Astrocyte (in vitro differentiated cells and primary cell): ENCODE results near the gene MLN. TPM values are rescaled to one million over a fixed set of nuclear protein-coding genes. Genes with fewer than 3 reads are reported as not detected.

Experiments
- DNase-seq: peaks from one replicate; pipeline ENCODE4 v3.0.0-alpha.2; 2010; ENCODE audit warnings: low read depth
- FAIRE-seq: peaks from 2 replicates; lab custom pipeline; 2011; peaks lifted over from hg19 to GRCh38; lab: Jason Lieb, UNC
- H2AFZ ChIP-seq: 2 replicates; pipeline ENCODE4 v1.6.0; 2012; ENCODE audit warnings: low read depth, low read length, inconsistent platforms
- H3K27ac ChIP-seq: 2 replicates; pipeline ENCODE4 v1.5.1; 2011; ENCODE audit warnings: low read depth, low read length, inconsistent platforms
- H3K27me3 ChIP-seq: 2 replicates; pipeline ENCODE4 v1.6.0; 2011; ENCODE audit warnings: low read length, inconsistent platforms; ENCODE audit not compliant: insufficient read depth
- H3K36me3 ChIP-seq: 2 replicates; pipeline ENCODE4 v1.5.1; 2011; ENCODE audit warnings: low read length, inconsistent platforms; ENCODE audit not compliant: insufficient read depth
- H3K4me1 ChIP-seq: 2 replicates; pipeline ENCODE4 v1.5.1; 2011; ENCODE audit warnings: low read length, inconsistent platforms; ENCODE audit not compliant: insufficient read depth
- H3K4me2 ChIP-seq: 2 replicates; pipeline ENCODE4 v1.6.0; 2012; ENCODE audit warnings: low read length, inconsistent platforms
- H3K4me3 ChIP-seq: 2 replicates; pipeline ENCODE4 v1.5.1; 2011; ENCODE audit warnings: low read depth, mild to moderate bottlenecking, low read length, inconsistent platforms; ENCODE audit not compliant: insufficient read depth
- H3K79me2 ChIP-seq: 2 replicates; pipeline ENCODE4 v1.6.0; 2012; ENCODE audit warnings: mild to moderate bottlenecking, low read length, inconsistent platforms; ENCODE audit not compliant: insufficient read depth
- H3K9ac ChIP-seq: 2 replicates; pipeline ENCODE4 v1.6.0; 2012; ENCODE audit warnings: mild to moderate bottlenecking, low read length, inconsistent platforms
- H3K9me3 ChIP-seq: 2 replicates; pipeline ENCODE4 v1.5.1; 2012; ENCODE audit warnings: low read depth, mild to moderate bottlenecking, low read length, inconsistent platforms; ENCODE audit not compliant: insufficient read depth
- H4K20me1 ChIP-seq: 2 replicates; pipeline ENCODE4 v1.6.0; 2012; ENCODE audit warnings: low read length, inconsistent platforms; ENCODE audit not compliant: insufficient read depth
- H3K27ac Mint-ChIP-seq: one replicate; pipeline ENCODE4 v1.8.0; 2021; ENCODE audit warnings: mild to moderate bottlenecking, mixed read lengths; ENCODE audit not compliant: unreplicated experiment
- H3K27me3 Mint-ChIP-seq: one replicate; pipeline ENCODE4 v1.8.0; 2021; ENCODE audit warnings: low read depth, mixed read lengths; ENCODE audit not compliant: unreplicated experiment
- H3K36me3 Mint-ChIP-seq: one replicate; pipeline ENCODE4 v1.8.0; 2021; ENCODE audit warnings: low read depth, mixed read lengths; ENCODE audit not compliant: unreplicated experiment
- H3K4me1 Mint-ChIP-seq: one replicate; pipeline ENCODE4 v1.8.0; 2021; ENCODE audit warnings: low read depth, mixed read lengths; ENCODE audit not compliant: unreplicated experiment
- H3K4me3 Mint-ChIP-seq: one replicate; pipeline ENCODE4 v1.8.0; 2021; ENCODE audit warnings: mild to moderate bottlenecking, moderate library complexity, mixed read lengths; ENCODE audit not compliant: unreplicated experiment
- H3K9me3 Mint-ChIP-seq: one replicate; pipeline ENCODE4 v1.8.0; 2021; ENCODE audit warnings: mild to moderate bottlenecking, mixed read lengths; ENCODE audit not compliant: unreplicated experiment
- CTCF ChIP-seq: IDR thresholded peaks from 2 replicates; pipeline ENCODE4 v1.5.1; 2011; ENCODE audit warnings: low read depth, mild to moderate bottlenecking, inconsistent platforms, low read length, moderate library complexity; ENCODE audit not compliant: insufficient read depth
- EZH2 ChIP-seq: IDR thresholded peaks from 2 replicates; pipeline ENCODE4 v1.6.1; 2012; ENCODE audit warnings: mild to moderate bottlenecking, low read length, inconsistent platforms; ENCODE audit not compliant: insufficient read depth
- total RNA-seq: library from RNA; stranded (reverse); gene quantifications from 2 replicates; pipeline ENCODE4 v1.2.1, GENCODE V29; 2021

Gene MLN
- total RNA-seq, 1 donor from 2014 or later, result not detected

GRCh38 chr6:33788694-33789549 lies 14.9 kb downstream of the MLN start, which contains the start of gene LEMD2:
LEMD2 (minus strand) TSS chr6:33789130; CDS start chr6:33789116, 14 bp downstream.
- peaks cover 34% of the 10 kb centered on the region for H3K4me1 ChIP-seq
- no peak for FAIRE-seq
- H3K79me2 ChIP-seq, result peaks cover 57% of the 10 kb centered on the region

GRCh38 chr6:33787954-33788693 lies 15.7 kb downstream of the MLN start:
- FAIRE-seq (no peak), DNase-seq (peak; percentile 76)
- H3K9ac ChIP-seq, result peak overlapping the region; percentile 94
- H3K27ac ChIP-seq, result peak overlapping the region; percentile 83
- TF ChIP-seq EZH2 (no peak), CTCF (no peak)
- peaks cover 34% of the 10 kb centered on the region for H3K4me1 ChIP-seq
- Mint-ChIP-seq H3K4me3 (peak overlapping the region; percentile 94), H3K36me3 (peaks cover 11% of the 10 kb centered on the region), H3K4me1 (peaks cover 60% of the 10 kb centered on the region), H3K27me3 (no peaks in the 10 kb centered on the region), H3K27ac (peak overlapping the region; percentile 95), H3K9me3 (no peaks in the 10 kb centered on the region)
- H3K36me3 ChIP-seq, result peaks cover 14% of the 10 kb centered on the region
- H3K4me2 ChIP-seq, result peak overlapping the region; percentile 91
- no peaks in the 10 kb centered on the region for H3K9me3 ChIP-seq
- H3K4me3 ChIP-seq, result peak overlapping the region; percentile 75
- H2AFZ ChIP-seq, result peak overlapping the region; percentile 86
- peaks cover 59% of the 10 kb centered on the region for H3K79me2 ChIP-seq
- H4K20me1 ChIP-seq, result peaks cover 40% of the 10 kb centered on the region
- H3K27me3 ChIP-seq, result peaks cover 8% of the 10 kb centered on the region

More at GRCh38 chr6:33788694-33789549, 14.9 kb downstream of the MLN start, which contains the start of gene LEMD2:
- Histone ChIP-seq H3K9ac (peak within 1 kb of the TSS; percentile 94), H3K4me3 (peak within 1 kb of the TSS; percentile 75), H2AFZ (peak within 1 kb of the TSS; percentile 86), H4K20me1 (peaks cover 33% of the 10 kb centered on the region), H3K27ac (peak within 1 kb of the TSS; percentile 83), H3K36me3 (peaks cover 6% of the 10 kb centered on the region), H3K4me2 (peak within 1 kb of the TSS; percentile 91), H3K9me3 (no peaks in the 10 kb centered on the region), H3K27me3 (peaks cover 14% of the 10 kb centered on the region)
- peaks cover 6% of the 10 kb centered on the region for H3K27me3 Mint-ChIP-seq
- TF ChIP-seq CTCF, result no peak
- no peak for TF ChIP-seq EZH2
- peaks cover 58% of the 10 kb centered on the region for H3K4me1 Mint-ChIP-seq
- DNase-seq, result peak; percentile 84
- peak within 1 kb of the TSS; percentile 98 for H3K27ac Mint-ChIP-seq
- peak within 1 kb of the TSS; percentile 94 for H3K4me3 Mint-ChIP-seq
- H3K36me3 Mint-ChIP-seq, result peaks cover 10% of the 10 kb centered on the region
- H3K9me3 Mint-ChIP-seq, result no peaks in the 10 kb centered on the region
